RWPE2 (cell line): ENCODE results near the gene SYT9.
"Not testable (repeated sequence)": the region's sequence is repeated elsewhere in the genome, so short reads cannot be mapped to it uniquely, and the experiment has no call there.

ENCODE experiments used
- ATAC-seq: fragments of 200-7000 bp; cut with Tn5 transposase; 3 replicates; pipeline ENCODE4 v1.9.1; 2021; ENCODE audit warnings: low read depth
- DNase-seq: peaks from one replicate; pipeline ENCODE4 v3.0.0-alpha.2; 2020; ENCODE audit warnings: low spot score
- H3K27ac ChIP-seq: fragments of 450-650 bp; 2 replicates; pipeline ENCODE4 v1.5.1; 2017; ENCODE audit warnings: mild to moderate bottlenecking; ENCODE audit not compliant: poor library complexity, severe bottlenecking
- H3K27me3 ChIP-seq: fragments of 250-450 bp; sonication (Bioruptor Pico); 2 replicates; pipeline ENCODE4 v1.5.1; 2021; ENCODE audit warnings: mild to moderate bottlenecking, moderate library complexity; ENCODE audit not compliant: insufficient read depth, poor library complexity, severe bottlenecking
- H3K36me3 ChIP-seq: fragments of 250-450 bp; sonication (Bioruptor Pico); 2 replicates; pipeline ENCODE4 v1.5.1; 2020; ENCODE audit warnings: low read depth, mild to moderate bottlenecking, moderate library complexity
- H3K4me1 ChIP-seq: fragments of 250-450 bp; sonication (Bioruptor Pico); 2 replicates; pipeline ENCODE4 v1.5.1; 2021; ENCODE audit warnings: mild to moderate bottlenecking, moderate library complexity; ENCODE audit not compliant: insufficient read depth, poor library complexity, severe bottlenecking
- H3K4me3 ChIP-seq: fragments of 250-450 bp; sonication (Bioruptor Pico); 2 replicates; pipeline ENCODE4 v1.5.1; 2021; ENCODE audit warnings: mild to moderate bottlenecking, moderate library complexity; ENCODE audit not compliant: severe bottlenecking
- H3K9me3 ChIP-seq: fragments of 250-450 bp; sonication (Bioruptor Pico); 2 replicates; pipeline ENCODE4 v1.5.1; 2021; ENCODE audit warnings: mild to moderate bottlenecking, moderate library complexity; ENCODE audit not compliant: severe bottlenecking
- TF ChIP-seq, protein P1 (sequence below): fragments of 450-650 bp; IDR thresholded peaks from one replicate; pipeline ENCODE4 v1.5.1; 2017; ENCODE audit warnings: mild to moderate bottlenecking, moderate library complexity; ENCODE audit not compliant: poor library complexity, severe bottlenecking

SYT9 gene

GRCh38 chr11:7320306-7320705, 68.6 kb downstream of the SYT9 start:
- H3K9me3 ChIP-seq = no peaks in the 10 kb centered on the region
- H3K36me3 ChIP-seq = no peaks in the 10 kb centered on the region
- peaks cover 17% of the 10 kb centered on the region for H3K27me3 ChIP-seq
- no peak overlapping the region for H3K4me3 ChIP-seq
- ATAC-seq = no peak
- TF ChIP-seq, protein P1, sequence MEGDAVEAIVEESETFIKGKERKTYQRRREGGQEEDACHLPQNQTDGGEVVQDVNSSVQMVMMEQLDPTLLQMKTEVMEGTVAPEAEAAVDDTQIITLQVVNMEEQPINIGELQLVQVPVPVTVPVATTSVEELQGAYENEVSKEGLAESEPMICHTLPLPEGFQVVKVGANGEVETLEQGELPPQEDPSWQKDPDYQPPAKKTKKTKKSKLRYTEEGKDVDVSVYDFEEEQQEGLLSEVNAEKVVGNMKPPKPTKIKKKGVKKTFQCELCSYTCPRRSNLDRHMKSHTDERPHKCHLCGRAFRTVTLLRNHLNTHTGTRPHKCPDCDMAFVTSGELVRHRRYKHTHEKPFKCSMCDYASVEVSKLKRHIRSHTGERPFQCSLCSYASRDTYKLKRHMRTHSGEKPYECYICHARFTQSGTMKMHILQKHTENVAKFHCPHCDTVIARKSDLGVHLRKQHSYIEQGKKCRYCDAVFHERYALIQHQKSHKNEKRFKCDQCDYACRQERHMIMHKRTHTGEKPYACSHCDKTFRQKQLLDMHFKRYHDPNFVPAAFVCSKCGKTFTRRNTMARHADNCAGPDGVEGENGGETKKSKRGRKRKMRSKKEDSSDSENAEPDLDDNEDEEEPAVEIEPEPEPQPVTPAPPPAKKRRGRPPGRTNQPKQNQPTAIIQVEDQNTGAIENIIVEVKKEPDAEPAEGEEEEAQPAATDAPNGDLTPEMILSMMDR = no peak
- H3K4me1 ChIP-seq = no peaks in the 10 kb centered on the region
- no peak for DNase-seq
- no peak overlapping the region for H3K27ac ChIP-seq

- Histone ChIP-seq H3K4me1 (no peaks in the 10 kb centered on the region), H3K36me3 (no peaks in the 10 kb centered on the region), H3K9me3 (no peaks in the 10 kb centered on the region), H3K4me3 (no peak overlapping the region), H3K27me3 (peaks cover 17% of the 10 kb centered on the region), H3K27ac (no peak overlapping the region)
- TF ChIP-seq, protein P1 = no peak
- DNase-seq (no peak), ATAC-seq (no peak)
These were observed 70.1 kb downstream of the SYT9 start for GRCh38 chr11:7321473-7322450.

DNA sequence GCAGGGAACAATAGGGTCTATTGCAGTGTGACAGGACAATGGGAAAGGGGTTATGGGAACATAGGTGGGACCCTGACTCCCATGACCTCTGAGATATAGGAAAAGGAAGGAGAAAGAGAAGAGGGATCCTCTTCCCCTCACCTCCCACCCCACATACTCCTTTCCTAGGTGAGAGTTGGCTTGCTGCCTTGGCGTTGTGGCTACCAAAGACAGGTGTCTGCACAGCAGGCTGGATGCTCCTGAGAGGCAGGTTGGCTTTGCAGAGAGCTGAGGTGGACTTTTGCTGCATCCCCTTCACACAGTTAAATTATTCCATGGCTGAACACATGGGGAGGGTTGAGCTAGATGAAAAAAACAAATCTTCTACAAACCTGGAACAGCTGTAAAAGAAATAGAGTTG, 80.7 kb downstream of the SYT9 start:
- H3K27me3 ChIP-seq = no peaks in the 10 kb centered on the region
- TF ChIP-seq, protein P1 = no peak
- H3K27ac ChIP-seq = no peak overlapping the region
- H3K36me3 ChIP-seq = no peaks in the 10 kb centered on the region
- no peaks in the 10 kb centered on the region for H3K4me1 ChIP-seq
- ATAC-seq (no peak), DNase-seq (no peak)
- H3K4me3 ChIP-seq = no peak overlapping the region
- no peaks in the 10 kb centered on the region for H3K9me3 ChIP-seq

GRCh38 chr11:7332962-7333361, 81.3 kb downstream of the SYT9 start:
- Histone ChIP-seq H3K27ac (no peak overlapping the region), H3K27me3 (no peaks in the 10 kb centered on the region), H3K36me3 (no peaks in the 10 kb centered on the region), H3K9me3 (no peaks in the 10 kb centered on the region), H3K4me3 (no peak overlapping the region), H3K4me1 (no peaks in the 10 kb centered on the region)
- no peak for DNase-seq
- TF ChIP-seq, protein P1 = no peak
- ATAC-seq = no peak

DNA sequence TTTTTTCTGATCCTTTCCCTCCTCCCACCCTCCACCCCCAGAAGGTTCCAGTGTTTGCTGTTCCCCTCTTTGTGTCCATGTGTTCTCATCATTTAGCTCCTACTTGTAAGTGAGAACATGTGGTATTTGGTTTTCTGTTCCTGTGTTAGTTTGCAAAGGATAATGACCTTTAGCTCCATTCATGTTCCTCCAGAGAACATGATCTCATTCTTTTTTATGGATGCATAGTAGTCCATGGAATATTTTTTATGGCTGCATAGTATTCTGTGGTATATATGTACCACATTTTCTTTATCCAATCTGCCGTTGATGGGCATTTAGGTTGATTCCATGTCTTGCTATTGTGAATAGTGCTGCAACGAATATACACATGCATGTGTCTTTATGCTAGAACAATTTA, 83.7 kb downstream of the SYT9 start:
- DNase-seq, H3K4me3 ChIP-seq, H3K27me3 ChIP-seq, H3K27ac ChIP-seq, H3K4me1 ChIP-seq, H3K36me3 ChIP-seq, H3K9me3 ChIP-seq, ATAC-seq: not testable (repeated sequence)
